SU-DHL-6 (cell line): ENCODE measurements around the gene GSG1.

ENCODE experiments used
- H2AFZ ChIP-seq: fragments of 200-600 bp; sonication (generic); 2 replicates; pipeline ENCODE4 v1.6.1; 2014; ENCODE audit warnings: low read depth, mild to moderate bottlenecking, moderate library complexity, mixed read lengths, antibody characterized with exemption, low read length; ENCODE audit not compliant: severe bottlenecking
- H3F3A ChIP-seq: fragments of 200-600 bp; shearing (Covaris generic); 2 replicates; pipeline ENCODE4 v1.6.0; 2016; ENCODE audit warnings: antibody characterized with exemption, mild to moderate bottlenecking; ENCODE audit not compliant: insufficient read depth
- H3K27ac ChIP-seq: fragments of 200-600 bp; sonication (generic); 2 replicates; pipeline ENCODE4 v1.5.1; 2016; ENCODE audit warnings: low read depth, mild to moderate bottlenecking, low read length, moderate library complexity, mixed read lengths
- H3K27me3 ChIP-seq: fragments of 200-600 bp; sonication (generic), shearing (Covaris generic); 2 replicates; pipeline ENCODE4 v1.6.0; 2014; ENCODE audit warnings: mild to moderate bottlenecking, low read length
- H3K36me3 ChIP-seq: fragments of 200-600 bp; sonication (generic); 2 replicates; pipeline ENCODE4 v1.6.1; 2014; ENCODE audit warnings: mild to moderate bottlenecking, low read length, mixed read lengths
- H3K4me2 ChIP-seq: fragments of 300-600, 200-600 bp; shearing (Covaris generic), sonication (generic); 2 replicates; pipeline ENCODE4 v1.6.0; 2014; ENCODE audit warnings: low read length, low read depth, mild to moderate bottlenecking; ENCODE audit not compliant: poor library complexity, severe bottlenecking
- H3K4me3 ChIP-seq: fragments of 200-600 bp; sonication (generic); 2 replicates; pipeline ENCODE4 v1.5.1; 2014; ENCODE audit warnings: antibody characterized with exemption, low read length, mild to moderate bottlenecking, mixed read lengths; ENCODE audit not compliant: insufficient read depth, poor library complexity, severe bottlenecking
- H3K79me2 ChIP-seq: fragments of 200-600 bp; sonication (generic); 2 replicates; pipeline ENCODE4 v1.6.1; 2014; ENCODE audit warnings: mild to moderate bottlenecking, low read length, moderate library complexity; ENCODE audit not compliant: insufficient read depth
- H3K9ac ChIP-seq: fragments of 200-600 bp; sonication (generic); 2 replicates; pipeline ENCODE4 v1.7.0; 2014; ENCODE audit warnings: mild to moderate bottlenecking, low read length
- H3K9me2 ChIP-seq: fragments of 200-600 bp; sonication (generic); replicated peaks from 2 replicates; pipeline ENCODE4 v1.6.1; 2014; ENCODE audit warnings: low read length; ENCODE audit not compliant: insufficient read depth
- H3K9me3 ChIP-seq: fragments of 200-600 bp; sonication (generic); 2 replicates; pipeline ENCODE4 v1.6.1; 2014; ENCODE audit warnings: low read length, mixed read lengths; ENCODE audit not compliant: insufficient read depth
- H4K20me1 ChIP-seq: fragments of 200-600 bp; sonication (generic); 2 replicates; pipeline ENCODE4 v1.6.1; 2014; ENCODE audit warnings: low read depth, mild to moderate bottlenecking, antibody characterized with exemption, low read length, moderate library complexity, mixed read lengths
- CTCF ChIP-seq: fragments of 200-600 bp; sonication (generic); IDR thresholded peaks from one replicate; pipeline ENCODE4 v1.5.1; 2017; ENCODE audit warnings: antibody characterized with exemption, mild to moderate bottlenecking, low read length, moderate library complexity; ENCODE audit not compliant: insufficient read depth, poor library complexity, severe bottlenecking
- EZH2phosphoT487 ChIP-seq: fragments of 200-600 bp; sonication (generic), shearing (Covaris generic); conservative IDR thresholded peaks from 2 replicates; pipeline ENCODE4 v1.6.1; 2018; ENCODE audit warnings: mild to moderate bottlenecking, antibody characterized with exemption, low read length, moderate library complexity, mixed read lengths

The GSG1 gene

GRCh38 chr12:13133886-13134285, 30.4 kb upstream of the GSG1 start:
- TF ChIP-seq EZH2phosphoT487 (no peak), CTCF (no peak)
- H2AFZ ChIP-seq = no peak overlapping the region
- no peaks in the 10 kb centered on the region for H3K9me3 ChIP-seq
- no peaks in the 10 kb centered on the region for H3K9me2 ChIP-seq
- H3K4me3 ChIP-seq = no peak overlapping the region
- no peak overlapping the region for H3K9ac ChIP-seq
- no peak overlapping the region for H3K27ac ChIP-seq
- no peak overlapping the region for H3K4me2 ChIP-seq
- H3K36me3 ChIP-seq = no peaks in the 10 kb centered on the region
- no peaks in the 10 kb centered on the region for H4K20me1 ChIP-seq
- H3K27me3 ChIP-seq = no peaks in the 10 kb centered on the region
- no peaks in the 10 kb centered on the region for H3K79me2 ChIP-seq
- no peaks in the 10 kb centered on the region for H3F3A ChIP-seq

- Histone ChIP-seq H3K4me3 (no peak overlapping the region), H3K27me3 (no peaks in the 10 kb centered on the region), H3K4me2 (no peak overlapping the region), H3K36me3 (no peaks in the 10 kb centered on the region), H2AFZ (no peak overlapping the region), H3K9me2 (no peaks in the 10 kb centered on the region), H3K9ac (no peak overlapping the region), H4K20me1 (no peaks in the 10 kb centered on the region), H3F3A (no peaks in the 10 kb centered on the region), H3K79me2 (no peaks in the 10 kb centered on the region), H3K27ac (no peak overlapping the region), H3K9me3 (no peaks in the 10 kb centered on the region)
- TF ChIP-seq EZH2phosphoT487 = no peak
- TF ChIP-seq CTCF = no peak
Observed at GRCh38 chr12:13130981-13131380, 27.5 kb upstream of the GSG1 start.

- H3K27me3 ChIP-seq = no peaks in the 10 kb centered on the region
- TF ChIP-seq CTCF (no peak), EZH2phosphoT487 (no peak)
- H3K9me3 ChIP-seq = no peaks in the 10 kb centered on the region
- H3K79me2 ChIP-seq = no peaks in the 10 kb centered on the region
- H3K36me3 ChIP-seq = no peaks in the 10 kb centered on the region
- no peaks in the 10 kb centered on the region for H3F3A ChIP-seq
- H2AFZ ChIP-seq = no peak overlapping the region
- no peak overlapping the region for H3K4me2 ChIP-seq
- H3K9me2 ChIP-seq = no peaks in the 10 kb centered on the region
- no peaks in the 10 kb centered on the region for H4K20me1 ChIP-seq
- H3K27ac ChIP-seq = no peak overlapping the region
- H3K4me3 ChIP-seq = no peak overlapping the region
- H3K9ac ChIP-seq = no peak overlapping the region
Observed at GRCh38 chr12:13128291-13128965, 25.0 kb upstream of the GSG1 start.
